Smooth muscle cell (in vitro differentiated cells): ENCODE results near the gene ACOX2. TPM values are rescaled to one million over a fixed set of nuclear protein-coding genes. Genes with fewer than 3 reads are reported as not detected.

Experiments used
- DNase-seq: peaks from one replicate; lab custom pipeline; 2025; ENCODE audit not compliant: unreplicated experiment; lab: John Stamatoyannopoulos, UW
- H2AFZ ChIP-seq: fragments of 200-600 bp; sonication (generic); 2 replicates; pipeline ENCODE4 v1.6.0; 2016; ENCODE audit warnings: antibody characterized with exemption, low read depth, mild to moderate bottlenecking
- H3F3A ChIP-seq: fragments of 200-600 bp; sonication (generic); 2 replicates; pipeline ENCODE4 v1.6.0; 2017; ENCODE audit warnings: antibody characterized with exemption, low read depth
- H3K27ac ChIP-seq: fragments of 200-600 bp; sonication (generic); 2 replicates; pipeline ENCODE4 v1.5.1; 2016; ENCODE audit warnings: low read depth, mild to moderate bottlenecking
- H3K27me3 ChIP-seq: fragments of 200-600 bp; sonication (generic); 2 replicates; pipeline ENCODE4 v1.6.1; 2016; ENCODE audit warnings: low read depth, mild to moderate bottlenecking
- H3K36me3 ChIP-seq: fragments of 200-600 bp; sonication (generic); 2 replicates; pipeline ENCODE4 v1.5.1; 2016; ENCODE audit warnings: low read depth
- H3K4me1 ChIP-seq: fragments of 200-600 bp; sonication (generic); 2 replicates; pipeline ENCODE4 v1.5.1; 2016; ENCODE audit warnings: low read depth
- H3K4me2 ChIP-seq: fragments of 200-600 bp; sonication (generic); 2 replicates; pipeline ENCODE4 v1.6.0; 2016; ENCODE audit warnings: mild to moderate bottlenecking
- H3K4me3 ChIP-seq: fragments of 200-600 bp; sonication (generic); 2 replicates; pipeline ENCODE4 v1.5.1; 2016; ENCODE audit warnings: mild to moderate bottlenecking
- H3K79me2 ChIP-seq: fragments of 200-600 bp; sonication (generic); 2 replicates; pipeline ENCODE4 v1.6.0; 2016; ENCODE audit warnings: low read depth, mild to moderate bottlenecking
- H3K9ac ChIP-seq: fragments of 200-600 bp; sonication (generic); 2 replicates; pipeline ENCODE4 v1.6.0; 2016; ENCODE audit warnings: low read depth
- H3K9me3 ChIP-seq: fragments of 200-600 bp; sonication (generic); replicated peaks from 2 replicates; pipeline ENCODE4 v1.5.1; 2016; ENCODE audit warnings: low read depth
- H4K20me1 ChIP-seq: fragments of 200-600 bp; sonication (generic); 2 replicates; pipeline ENCODE4 v1.6.0; 2016; ENCODE audit warnings: low read depth
- CTCF ChIP-seq: fragments of 200-600 bp; sonication (generic); IDR thresholded peaks from 2 replicates; pipeline ENCODE4 v1.5.1; 2017; ENCODE audit warnings: borderline replicate concordance, mild to moderate bottlenecking, antibody characterized with exemption; ENCODE audit not compliant: insufficient read depth, poor library complexity, severe bottlenecking
- WGBS: methylation state at CpG from one replicate; pipeline ENCODE4 v1.1.7; 2016; ENCODE audit warnings: low lambda C conversion rate; 5-methylcytosine and 5-hydroxymethylcytosine counted together
- polyA plus RNA-seq: library from polyadenylated mRNA; unstranded; fragments of >200 nt; fragmentation: Nextera tagmentation; extraction: Ambion mirVana; gene quantifications from 2 replicates; pipeline ENCODE4 v1.2.1, GENCODE V29; 2016
- total RNA-seq: library from RNA; depleted of rRNA; stranded (reverse); fragments of >200 nt; gene quantifications from 2 replicates; pipeline ENCODE4 v1.2.3, GENCODE V29; 2014

Gene ACOX2
- total and polyA plus RNA-seq, 2 experiments from 2014 or later: 8.5 to 13.2 TPM

- TF ChIP-seq CTCF: no peak
- Histone ChIP-seq H3K36me3 (no peaks in the 10 kb centered on the region), H3K27me3 (no peaks in the 10 kb centered on the region), H3K9ac (no peak overlapping the region), H3K79me2 (no peaks in the 10 kb centered on the region), H4K20me1 (no peaks in the 10 kb centered on the region), H3K4me1 (peaks cover 12% of the 10 kb centered on the region), H3K4me2 (peak overlapping the region; percentile 74), H3K27ac (no peak overlapping the region), H3K4me3 (no peak overlapping the region), H3K9me3 (no peaks in the 10 kb centered on the region), H2AFZ (no peak overlapping the region), H3F3A (peaks cover 3% of the 10 kb centered on the region)
- 50% methylated on average over 10 of the region's 10 CpGs for WGBS
- no peak for DNase-seq
Measured at GRCh38 chr3:58471025-58471887, 65.7 kb downstream of the ACOX2 start.

- WGBS: 95% methylated on average over 12 of the region's 12 CpGs
- Histone ChIP-seq H3K27ac (no peak overlapping the region), H2AFZ (no peak overlapping the region)
Measured at GRCh38 chr3:58470363-58471024, 66.5 kb downstream of the ACOX2 start.

GRCh38 chr3:58469096-58469495 lies 67.9 kb downstream of the ACOX2 start:
- no peak for DNase-seq
- H3K9ac ChIP-seq: no peak overlapping the region
- no peak overlapping the region for H3K4me3 ChIP-seq
- no peaks in the 10 kb centered on the region for H3K27me3 ChIP-seq
- peaks cover 12% of the 10 kb centered on the region for H3K4me1 ChIP-seq
- no peaks in the 10 kb centered on the region for H3K79me2 ChIP-seq
- TF ChIP-seq CTCF: no peak
- 36% methylated on average over 4 of the region's 4 CpGs for WGBS
- peaks cover 3% of the 10 kb centered on the region for H3F3A ChIP-seq
- H2AFZ ChIP-seq: no peak overlapping the region
- no peak overlapping the region for H3K27ac ChIP-seq
- no peaks in the 10 kb centered on the region for H4K20me1 ChIP-seq
- no peaks in the 10 kb centered on the region for H3K9me3 ChIP-seq
- H3K36me3 ChIP-seq: no peaks in the 10 kb centered on the region
- no peak overlapping the region for H3K4me2 ChIP-seq

More at GRCh38 chr3:58470363-58471024, 66.5 kb downstream of the ACOX2 start:
- Histone ChIP-seq H3K9me3 (no peaks in the 10 kb centered on the region), H3K4me3 (no peak overlapping the region), H3K79me2 (no peaks in the 10 kb centered on the region), H4K20me1 (no peaks in the 10 kb centered on the region), H3K27me3 (no peaks in the 10 kb centered on the region), H3K4me1 (peaks cover 12% of the 10 kb centered on the region), H3K9ac (no peak overlapping the region), H3K4me2 (peak overlapping the region; percentile 74), H3K36me3 (no peaks in the 10 kb centered on the region), H3F3A (peaks cover 3% of the 10 kb centered on the region)
- TF ChIP-seq CTCF: no peak
- DNase-seq: no peak
